GM13977 (cell line): ENCODE results near the gene RIOK1.
A peak's percentile ranks its signal among the peaks of the same experiment; 100 is the strongest.

ENCODE experiments used
- DNase-seq: peaks from one replicate; pipeline ENCODE4 v3.0.0; 2012; ENCODE audit warnings: low spot score
- in situ Hi-C: fragments of 300-500 bp; cut with MboI; formaldehyde crosslinking; loops from one replicate; pipeline ENCODE4 v1.12.0; 2022; ENCODE audit warnings: low sequenced_read_pairs, low pct_unique_long_range_greater_than_20kb, mixed read lengths, inconsistent platforms; ENCODE audit not compliant: unreplicated experiment
- TF ChIP-seq, protein P1 (sequence below): IDR thresholded peaks from 2 replicates; pipeline ENCODE4 v1.5.1; 2012; ENCODE audit warnings: mild to moderate bottlenecking, control low read depth; ENCODE audit not compliant: insufficient read depth; ENCODE audit errors: extremely low read depth, missing control alignments

Gene RIOK1

DNA sequence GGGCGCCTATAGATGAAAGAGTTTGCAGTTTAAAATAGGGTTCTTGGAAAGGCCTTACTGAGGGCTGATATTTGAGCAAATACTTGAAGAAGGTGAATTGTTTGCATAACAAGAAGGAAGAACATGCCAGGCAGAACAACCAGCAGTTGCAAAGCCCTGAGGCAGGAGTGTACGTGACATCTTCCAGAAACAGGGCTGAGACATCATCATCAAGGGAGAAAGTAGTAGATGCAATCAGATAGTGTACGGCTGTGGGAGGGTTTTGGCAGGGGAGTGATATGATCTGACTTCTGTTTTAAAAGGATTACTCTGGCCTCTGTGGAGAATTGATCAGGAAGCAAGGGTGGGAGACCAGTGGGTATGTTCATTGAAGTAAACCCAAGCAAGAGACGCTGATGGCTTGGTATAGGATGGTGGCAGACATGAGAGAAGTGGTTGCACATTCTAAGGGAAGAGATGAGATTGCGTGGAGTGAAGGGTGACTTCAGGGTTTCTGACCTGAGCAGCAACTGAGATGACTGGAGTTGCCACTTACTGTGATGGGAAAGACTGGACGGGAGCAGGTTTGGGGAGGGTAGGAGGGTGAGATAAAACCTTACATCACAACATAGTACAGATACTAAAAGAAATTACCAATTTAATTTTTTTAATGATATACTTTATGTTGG lies 28.8 kb downstream of the RIOK1 start:
- DNase-seq, result no peak
- TF ChIP-seq, protein P1, sequence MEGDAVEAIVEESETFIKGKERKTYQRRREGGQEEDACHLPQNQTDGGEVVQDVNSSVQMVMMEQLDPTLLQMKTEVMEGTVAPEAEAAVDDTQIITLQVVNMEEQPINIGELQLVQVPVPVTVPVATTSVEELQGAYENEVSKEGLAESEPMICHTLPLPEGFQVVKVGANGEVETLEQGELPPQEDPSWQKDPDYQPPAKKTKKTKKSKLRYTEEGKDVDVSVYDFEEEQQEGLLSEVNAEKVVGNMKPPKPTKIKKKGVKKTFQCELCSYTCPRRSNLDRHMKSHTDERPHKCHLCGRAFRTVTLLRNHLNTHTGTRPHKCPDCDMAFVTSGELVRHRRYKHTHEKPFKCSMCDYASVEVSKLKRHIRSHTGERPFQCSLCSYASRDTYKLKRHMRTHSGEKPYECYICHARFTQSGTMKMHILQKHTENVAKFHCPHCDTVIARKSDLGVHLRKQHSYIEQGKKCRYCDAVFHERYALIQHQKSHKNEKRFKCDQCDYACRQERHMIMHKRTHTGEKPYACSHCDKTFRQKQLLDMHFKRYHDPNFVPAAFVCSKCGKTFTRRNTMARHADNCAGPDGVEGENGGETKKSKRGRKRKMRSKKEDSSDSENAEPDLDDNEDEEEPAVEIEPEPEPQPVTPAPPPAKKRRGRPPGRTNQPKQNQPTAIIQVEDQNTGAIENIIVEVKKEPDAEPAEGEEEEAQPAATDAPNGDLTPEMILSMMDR, result no peak
- in situ Hi-C loops, result no loop called here

- no peak for DNase-seq
- TF ChIP-seq, protein P1, result no peak
- in situ Hi-C loops, result no loop called here
Measured at GRCh38 chr6:7419065-7419464, 29.5 kb downstream of the RIOK1 start.

DNA sequence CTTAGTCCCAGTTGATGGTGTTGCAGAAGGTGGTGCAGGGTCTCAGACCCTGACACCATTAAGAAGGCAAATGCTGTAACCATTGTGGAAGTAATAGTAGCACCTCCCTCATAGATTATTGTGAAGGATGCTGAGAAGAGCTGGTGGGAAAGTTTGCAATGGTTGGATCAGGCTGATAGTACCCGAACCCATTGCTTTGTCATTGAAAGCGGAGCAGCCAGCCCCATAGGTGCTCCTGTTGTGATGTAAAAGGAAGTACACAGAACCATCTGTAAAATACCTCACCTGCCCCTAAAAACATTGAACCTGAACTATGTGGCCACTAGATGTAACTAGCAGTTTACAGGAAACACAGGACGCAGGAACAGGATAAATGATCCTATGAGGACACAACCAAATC lies 31.5 kb downstream of the RIOK1 start:
- TF ChIP-seq, protein P1, result no peak
- in situ Hi-C loops, result no loop called here
- no peak for DNase-seq

- DNase-seq, result no peak
- in situ Hi-C loops, result no loop called here
- TF ChIP-seq, protein P1, result no peak
Measured at GRCh38 chr6:7424058-7424457, 34.5 kb downstream of the RIOK1 start.

DNA sequence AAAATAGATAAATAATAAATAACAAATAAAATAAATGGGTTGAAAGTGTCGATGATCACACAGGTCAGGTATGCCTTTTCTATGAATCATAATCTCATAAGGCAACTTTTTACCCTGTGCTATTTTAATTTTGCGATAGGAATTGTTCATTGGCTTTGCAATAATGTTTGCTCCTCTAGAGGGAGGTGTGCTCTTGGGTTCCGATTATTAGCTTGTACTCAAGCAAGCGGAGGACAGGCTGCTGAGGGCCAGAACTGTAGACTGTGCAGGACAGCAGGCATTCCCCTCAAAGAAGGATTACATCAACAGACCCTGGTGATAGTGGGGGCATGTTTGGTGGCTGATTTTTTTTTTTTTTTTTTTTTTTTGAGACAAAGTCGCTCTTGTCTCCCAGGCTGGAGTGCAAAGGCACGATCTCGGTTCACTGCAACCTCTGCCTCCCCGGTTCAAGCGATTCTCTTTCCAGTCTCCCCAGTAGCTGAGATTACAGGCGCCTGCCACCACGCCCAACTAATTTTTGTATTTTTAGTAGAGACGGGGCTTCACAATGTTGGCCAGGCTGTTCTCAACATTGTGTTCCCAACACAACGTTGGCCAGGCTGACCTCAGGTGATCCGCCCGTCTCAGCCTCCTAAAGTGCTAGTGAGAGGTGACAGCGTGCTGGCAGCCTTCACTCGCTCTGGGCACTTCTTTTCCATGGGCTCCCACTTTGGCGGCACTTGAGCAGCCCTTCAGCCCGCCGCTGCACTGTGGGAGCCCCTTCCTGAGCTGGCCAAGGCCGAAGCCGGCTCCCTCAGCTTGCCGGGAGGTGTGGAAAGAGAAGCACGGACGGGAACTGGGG lies 35.6 kb downstream of the RIOK1 start:
- no peak for DNase-seq
- in situ Hi-C loops, result no loop called here
- TF ChIP-seq, protein P1, result peak; percentile 21

GRCh38 chr6:7425808-7426190 lies 36.2 kb downstream of the RIOK1 start:
- DNase-seq, result no peak
- in situ Hi-C loops, result no loop called here
- TF ChIP-seq, protein P1, result no peak
